Measurements from ENCODE around the gene OGDHL. TPM values are rescaled to one million over a fixed set of nuclear protein-coding genes. Genes with fewer than 3 reads are reported as not detected.
"Not testable (repeated sequence)": the region's sequence is repeated elsewhere in the genome, so short reads cannot be mapped to it uniquely, and the experiment has no call there.

The OGDHL gene
- not detected for total RNA-seq

DNA sequence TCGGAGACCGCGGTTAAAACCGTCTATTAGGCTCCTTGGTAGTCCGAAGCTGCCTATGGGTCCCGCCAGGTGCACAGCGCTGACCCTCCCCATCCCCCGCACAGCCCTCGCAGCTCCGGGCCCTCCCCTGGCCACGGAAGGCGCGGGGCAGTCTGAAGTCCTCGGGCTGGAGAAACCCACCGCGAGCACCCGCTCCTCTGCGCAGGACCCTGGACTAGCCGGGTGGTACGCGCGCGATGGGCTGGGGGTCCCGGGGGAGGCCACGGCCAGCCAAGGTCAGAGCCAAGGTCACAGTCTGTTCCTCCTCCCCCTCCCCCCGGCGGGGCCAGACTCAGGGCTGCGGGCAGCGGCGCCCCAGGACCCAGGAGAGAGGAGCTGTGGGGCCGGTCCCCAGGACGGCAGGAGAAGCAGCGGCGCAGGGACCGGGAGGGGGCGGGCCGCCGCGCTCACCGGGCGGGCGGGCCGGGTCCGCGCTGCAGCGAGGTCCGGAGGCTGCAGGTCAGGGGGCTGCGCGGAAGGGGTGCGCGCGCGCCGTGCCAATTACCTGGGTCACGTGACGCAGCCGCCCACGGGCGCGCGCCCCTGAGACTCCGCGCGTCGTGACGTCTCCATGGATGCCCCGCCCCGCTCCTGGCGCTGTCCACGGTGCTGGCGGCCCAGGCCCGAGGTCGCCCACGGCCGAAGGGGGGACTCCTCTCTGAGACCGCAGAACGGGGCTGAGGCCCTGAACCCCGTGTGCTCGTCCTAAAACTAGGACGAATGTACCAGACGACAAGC, at the start of gene OGDHL:
Gene OGDHL (minus strand): TSS at position 535 of the 777 bp plus-strand sequence. CDS start 3,731 bp downstream, outside the sequence.
- H3K27me3 Mint-ChIP-seq, result peaks cover 18% of the 10 kb centered on the region
- no peak within 1 kb of the TSS for H3K27ac Mint-ChIP-seq

DNA sequence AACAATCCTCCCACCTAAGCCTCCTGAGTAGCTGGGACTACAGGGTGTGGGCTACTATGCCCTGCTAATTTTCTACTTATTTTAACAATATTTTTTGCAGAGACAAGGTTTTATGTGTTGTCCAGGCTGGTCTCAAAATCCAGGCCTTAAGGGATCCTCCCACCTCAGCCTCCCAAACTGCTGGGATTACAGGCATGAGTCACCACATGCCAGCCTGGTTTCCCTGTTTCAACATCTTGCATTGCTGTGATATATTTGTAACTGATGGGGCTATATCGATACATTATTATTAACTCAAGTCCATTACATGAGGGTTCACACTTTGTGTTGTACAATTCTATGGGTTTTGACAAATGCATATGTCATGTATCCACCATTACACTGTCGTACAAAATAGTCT, 41.9 kb upstream of the OGDHL start:
- H3K27me3 Mint-ChIP-seq, result no peaks in the 10 kb centered on the region
- peaks cover 1% of the 10 kb centered on the region for H3K36me3 Mint-ChIP-seq
- H3K9me3 Mint-ChIP-seq, result peaks cover 4% of the 10 kb centered on the region
- H3K4me3 Mint-ChIP-seq, result no peak overlapping the region
- no peaks in the 10 kb centered on the region for H3K4me1 Mint-ChIP-seq
- no peak overlapping the region for H3K27ac Mint-ChIP-seq
- DNase-seq (no peak), ATAC-seq (ENCODE audit: low read depth) (no peak)
- POLR2A ChIA-PET, result no interaction called here

More for the DNA sequence above, at the start of gene OGDHL:
- H3K9me3 Mint-ChIP-seq, result no peaks in the 10 kb centered on the region
- ATAC-seq (ENCODE audit: low read depth), result peak; percentile 81
- peak within 1 kb of the TSS; percentile 51 for H3K4me3 Mint-ChIP-seq
- POLR2A ChIA-PET, result no interaction called here
- no peaks in the 10 kb centered on the region for H3K36me3 Mint-ChIP-seq
- peak; percentile 84 for DNase-seq
- H3K4me1 Mint-ChIP-seq, result peaks cover 1% of the 10 kb centered on the region

DNA sequence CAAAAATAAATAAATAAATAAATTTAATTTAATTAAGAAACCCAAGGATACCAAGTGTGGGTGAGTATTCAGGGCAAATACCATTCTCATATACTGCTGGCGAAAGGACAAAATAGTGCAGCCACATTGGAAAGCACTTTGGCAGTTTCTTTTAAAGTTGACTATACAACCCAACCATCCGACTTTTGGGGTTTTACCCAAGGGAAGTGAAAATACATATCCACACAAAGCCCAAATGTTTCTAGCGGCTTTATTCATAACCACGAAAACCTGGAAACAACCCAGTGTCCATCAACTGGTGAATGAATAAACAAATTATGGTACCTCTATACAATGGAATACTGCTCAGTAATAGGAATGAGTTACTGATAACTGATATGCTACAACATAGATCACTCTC, 36.2 kb upstream of the OGDHL start:
- DNase-seq, result no peak
- H3K36me3 Mint-ChIP-seq, result no peaks in the 10 kb centered on the region
- POLR2A ChIA-PET, result no interaction called here
- no peak overlapping the region for H3K4me3 Mint-ChIP-seq
- peaks cover 2% of the 10 kb centered on the region for H3K27me3 Mint-ChIP-seq
- ATAC-seq (ENCODE audit: low read depth), result no peak
- no peaks in the 10 kb centered on the region for H3K9me3 Mint-ChIP-seq
- H3K27ac Mint-ChIP-seq, result no peak overlapping the region
- H3K4me1 Mint-ChIP-seq, result no peaks in the 10 kb centered on the region

DNA sequence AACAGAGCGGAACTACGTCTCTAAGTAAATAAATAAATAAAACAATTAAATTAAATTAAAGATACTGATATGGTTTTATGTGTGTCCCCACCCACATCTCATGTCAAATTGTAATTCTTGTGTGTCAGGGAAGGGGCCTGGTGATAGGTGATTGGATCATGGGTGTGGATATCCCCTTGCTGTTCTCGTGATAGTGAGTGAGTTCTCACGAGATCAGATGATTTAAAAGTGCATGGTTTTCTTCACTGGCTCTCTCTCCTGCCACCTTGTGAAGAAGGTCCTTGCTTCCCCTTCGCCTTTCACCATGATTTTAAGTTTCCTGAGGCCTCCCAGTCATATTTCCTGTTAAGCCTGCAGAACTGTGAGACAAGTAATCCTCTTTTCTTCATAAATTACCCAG, 29.0 kb upstream of the OGDHL start:
- POLR2A ChIA-PET, result no interaction called here
- no peaks in the 10 kb centered on the region for H3K9me3 Mint-ChIP-seq
- ATAC-seq (ENCODE audit: low read depth) (no peak), DNase-seq (no peak)
- H3K4me1 Mint-ChIP-seq, result no peaks in the 10 kb centered on the region
- no peak overlapping the region for H3K27ac Mint-ChIP-seq
- peaks cover 2% of the 10 kb centered on the region for H3K27me3 Mint-ChIP-seq
- H3K36me3 Mint-ChIP-seq, result no peaks in the 10 kb centered on the region
- no peak overlapping the region for H3K4me3 Mint-ChIP-seq

DNA sequence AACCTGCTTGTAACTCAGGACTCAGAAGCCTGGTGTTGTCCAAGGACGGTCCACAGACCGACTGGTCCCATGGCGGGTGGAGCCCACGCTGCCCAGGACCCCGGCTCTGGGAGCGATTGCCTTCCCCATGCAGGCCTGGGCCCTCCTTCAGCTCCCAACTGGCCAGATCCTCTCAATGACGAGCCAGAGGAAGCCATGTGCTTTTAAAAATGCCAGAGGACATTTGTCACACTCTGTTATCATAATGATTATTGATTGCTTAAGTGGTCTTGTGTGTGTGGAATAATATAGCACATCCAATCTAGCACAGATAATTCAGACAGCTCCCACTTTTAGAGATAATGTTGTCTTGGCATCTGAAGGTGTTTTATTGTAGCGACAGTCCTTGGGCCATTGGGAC, 22.6 kb upstream of the OGDHL start:
- H3K27me3 Mint-ChIP-seq, result peaks cover 13% of the 10 kb centered on the region
- H3K9me3 Mint-ChIP-seq, result no peaks in the 10 kb centered on the region
- POLR2A ChIA-PET, result no interaction called here
- no peaks in the 10 kb centered on the region for H3K36me3 Mint-ChIP-seq
- ATAC-seq (ENCODE audit: low read depth) (no peak), DNase-seq (no peak)
- H3K27ac Mint-ChIP-seq, result no peak overlapping the region
- no peak overlapping the region for H3K4me3 Mint-ChIP-seq
- H3K4me1 Mint-ChIP-seq, result no peaks in the 10 kb centered on the region

DNA sequence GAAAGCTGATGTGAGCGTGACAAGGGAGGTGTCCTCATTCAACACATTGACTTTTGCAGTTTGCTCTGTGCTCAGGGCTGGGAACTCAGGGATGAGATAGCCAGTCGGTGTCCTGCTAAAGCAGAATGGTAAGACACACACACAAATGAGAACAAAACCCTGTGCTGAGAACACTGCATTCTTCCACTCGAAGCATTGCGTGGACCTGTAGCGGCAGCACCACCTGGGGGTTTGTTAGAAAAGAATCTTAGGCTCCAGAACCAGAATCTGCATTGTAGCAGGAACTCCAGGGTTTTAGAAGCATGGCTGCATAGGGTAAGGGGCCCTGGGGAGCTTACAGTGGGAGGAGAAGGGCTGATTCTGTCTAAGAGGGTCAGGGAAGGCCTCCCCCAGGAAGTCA, 21.5 kb upstream of the OGDHL start:
- no peaks in the 10 kb centered on the region for H3K9me3 Mint-ChIP-seq
- POLR2A ChIA-PET, result no interaction called here
- no peaks in the 10 kb centered on the region for H3K4me1 Mint-ChIP-seq
- ATAC-seq (ENCODE audit: low read depth) (no peak), DNase-seq (no peak)
- H3K4me3 Mint-ChIP-seq, result no peak overlapping the region
- no peak overlapping the region for H3K27ac Mint-ChIP-seq
- H3K27me3 Mint-ChIP-seq, result peaks cover 13% of the 10 kb centered on the region
- no peaks in the 10 kb centered on the region for H3K36me3 Mint-ChIP-seq

DNA sequence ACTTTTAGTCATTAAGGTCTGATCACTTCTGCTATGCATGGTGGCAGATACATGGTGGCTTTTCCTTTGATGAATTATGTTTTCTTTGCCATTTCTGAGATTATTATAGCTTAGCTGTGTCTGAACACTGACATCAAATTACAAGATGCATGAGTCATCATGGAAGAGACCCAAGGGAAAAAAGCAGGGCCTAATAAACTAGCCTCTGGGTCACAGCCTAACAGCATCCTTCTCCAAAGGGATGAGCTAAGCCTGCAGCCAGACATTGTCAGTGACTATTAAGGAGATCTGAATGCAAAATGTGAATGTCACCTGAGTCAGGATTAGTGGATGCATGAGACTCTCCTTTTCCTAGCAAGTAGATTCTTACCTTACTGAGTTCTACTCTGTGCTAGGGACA, 19.1 kb upstream of the OGDHL start:
- H3K4me1 Mint-ChIP-seq, result no peaks in the 10 kb centered on the region
- H3K36me3 Mint-ChIP-seq, result no peaks in the 10 kb centered on the region

DNA sequence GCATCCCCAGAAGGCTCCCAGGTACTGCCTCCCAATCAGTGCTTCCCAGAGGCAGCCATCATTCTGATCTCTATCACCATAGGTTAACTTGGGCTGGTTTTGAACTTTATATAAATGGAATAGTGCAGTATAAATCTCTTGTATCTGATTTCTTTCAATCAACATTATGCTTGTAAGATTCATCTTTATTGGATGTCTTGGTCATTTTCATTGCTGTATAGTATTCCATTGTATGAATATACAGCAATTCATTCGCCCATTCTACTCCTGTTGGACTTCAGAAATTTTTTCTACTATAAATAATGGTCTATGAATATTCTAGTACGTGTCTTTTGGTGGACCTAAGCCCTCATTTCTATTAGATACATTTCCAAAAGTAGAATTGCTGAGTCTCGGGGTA, 16.1 kb upstream of the OGDHL start:
- POLR2A ChIA-PET, result no interaction called here
- Mint-ChIP-seq H3K4me1 (no peaks in the 10 kb centered on the region), H3K27me3 (peaks cover 4% of the 10 kb centered on the region), H3K27ac (no peak overlapping the region), H3K36me3 (no peaks in the 10 kb centered on the region), H3K9me3 (no peaks in the 10 kb centered on the region), H3K4me3 (no peak overlapping the region)
- ATAC-seq (ENCODE audit: low read depth) (no peak), DNase-seq (no peak)

More for the DNA sequence above, 19.1 kb upstream of the OGDHL start:
- ATAC-seq (ENCODE audit: low read depth), result no peak
- no peak for DNase-seq
- no peaks in the 10 kb centered on the region for H3K9me3 Mint-ChIP-seq
- POLR2A ChIA-PET, result no interaction called here
- H3K4me3 Mint-ChIP-seq, result no peak overlapping the region
- H3K27me3 Mint-ChIP-seq, result peaks cover 13% of the 10 kb centered on the region
- no peak overlapping the region for H3K27ac Mint-ChIP-seq

DNA sequence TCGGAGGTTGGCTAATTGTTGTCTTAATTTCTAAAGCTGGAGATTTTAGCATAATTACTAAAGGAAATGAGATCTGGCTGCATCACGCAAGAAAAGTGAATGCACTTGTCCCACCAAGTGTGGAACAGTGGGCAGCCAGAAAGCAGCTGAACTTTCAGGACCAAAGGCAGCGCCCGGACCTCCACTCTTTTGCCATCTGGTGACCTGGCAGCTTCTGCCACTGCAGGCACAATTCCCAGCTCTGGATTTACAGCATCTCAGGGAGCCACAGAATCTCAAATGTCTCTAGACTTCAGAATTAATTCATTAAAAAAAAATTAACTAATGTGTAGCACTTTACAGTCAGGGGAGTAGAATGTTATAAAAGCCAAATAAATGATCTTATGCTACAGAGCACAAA, 14.7 kb upstream of the OGDHL start:
- no peak overlapping the region for H3K4me3 Mint-ChIP-seq
- POLR2A ChIA-PET, result no interaction called here
- H3K9me3 Mint-ChIP-seq, result no peaks in the 10 kb centered on the region
- ATAC-seq (ENCODE audit: low read depth), result no peak
- no peak overlapping the region for H3K27ac Mint-ChIP-seq
- H3K4me1 Mint-ChIP-seq, result peaks cover under 1% of the 10 kb centered on the region
- no peak for DNase-seq
- no peaks in the 10 kb centered on the region for H3K36me3 Mint-ChIP-seq
- H3K27me3 Mint-ChIP-seq, result peaks cover 11% of the 10 kb centered on the region

DNA sequence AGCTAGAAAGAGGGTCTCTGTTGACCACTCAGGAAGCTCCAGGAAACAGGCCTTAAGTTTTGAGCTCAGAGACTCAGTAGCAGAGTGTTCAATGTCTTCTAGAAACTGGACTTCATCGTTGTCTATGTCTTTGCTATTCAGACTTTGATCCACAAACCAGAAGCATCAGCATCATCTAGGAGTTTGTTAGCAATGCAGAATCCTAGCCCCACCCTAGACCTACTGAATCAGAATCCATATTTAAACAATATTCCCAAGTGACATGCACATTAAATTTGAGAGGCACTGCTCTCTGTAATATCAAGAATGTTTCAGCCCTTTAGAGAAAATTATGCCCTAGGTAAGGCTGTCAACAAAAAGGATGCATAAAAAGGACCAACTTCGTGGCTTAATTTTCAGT, 12.9 kb upstream of the OGDHL start:
- Mint-ChIP-seq H3K4me1 (peaks cover 7% of the 10 kb centered on the region), H3K36me3 (no peaks in the 10 kb centered on the region), H3K9me3 (no peaks in the 10 kb centered on the region), H3K4me3 (no peak overlapping the region), H3K27ac (no peak overlapping the region), H3K27me3 (peaks cover 22% of the 10 kb centered on the region)
- POLR2A ChIA-PET, result no interaction called here
- ATAC-seq (ENCODE audit: low read depth) (no peak), DNase-seq (no peak)

DNA sequence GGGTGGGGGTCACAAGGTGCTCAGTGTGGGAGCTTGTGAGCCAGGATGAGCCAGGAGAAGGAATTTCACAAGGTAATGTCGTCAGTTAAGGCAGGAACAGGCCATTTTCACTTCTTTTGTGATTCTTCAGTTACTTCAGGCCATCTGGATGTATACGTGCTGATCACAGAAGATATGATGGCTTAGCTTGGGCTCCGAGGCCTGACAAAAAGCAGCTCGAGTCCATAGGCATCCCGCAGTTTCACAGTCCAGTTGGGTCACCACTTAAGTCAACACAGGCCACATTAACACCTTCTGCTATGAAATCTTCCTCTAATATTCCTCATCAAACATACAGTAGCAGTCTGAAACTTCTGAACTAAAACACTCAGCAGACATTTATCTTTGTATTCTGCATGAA, 10.8 kb upstream of the OGDHL start:
- H3K9me3 Mint-ChIP-seq; H3K4me1 Mint-ChIP-seq; H3K27ac Mint-ChIP-seq; DNase-seq; H3K36me3 Mint-ChIP-seq; POLR2A ChIA-PET; H3K4me3 Mint-ChIP-seq; ATAC-seq (ENCODE audit: low read depth): not testable (repeated sequence)
- H3K27me3 Mint-ChIP-seq, result peaks cover 31% of the 10 kb centered on the region

DNA sequence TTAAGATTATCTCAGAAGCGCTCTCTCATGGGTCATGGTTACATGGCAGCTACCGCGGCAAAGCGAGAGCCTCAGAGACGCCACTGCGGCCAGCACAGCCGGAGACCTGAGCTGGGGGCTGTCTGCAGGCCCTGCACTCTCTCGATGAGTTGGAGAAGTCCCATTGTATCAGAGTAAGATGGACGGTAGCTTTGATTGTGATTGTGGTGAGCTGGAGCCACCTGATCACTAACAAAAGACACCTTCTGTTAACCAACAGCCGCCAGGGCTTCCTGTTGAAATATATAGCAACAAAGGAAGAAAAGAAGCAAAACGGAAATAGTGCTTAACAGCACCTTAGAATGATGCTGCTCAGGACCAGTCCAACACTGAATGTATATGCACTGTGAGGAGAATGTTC, 8.9 kb upstream of the OGDHL start:
- POLR2A ChIA-PET; H3K9me3 Mint-ChIP-seq; ATAC-seq (ENCODE audit: low read depth); H3K36me3 Mint-ChIP-seq; H3K4me1 Mint-ChIP-seq; DNase-seq; H3K27ac Mint-ChIP-seq: not testable (repeated sequence)
- peak overlapping the region; percentile 6 for H3K4me3 Mint-ChIP-seq
- peaks cover 43% of the 10 kb centered on the region for H3K27me3 Mint-ChIP-seq

DNA sequence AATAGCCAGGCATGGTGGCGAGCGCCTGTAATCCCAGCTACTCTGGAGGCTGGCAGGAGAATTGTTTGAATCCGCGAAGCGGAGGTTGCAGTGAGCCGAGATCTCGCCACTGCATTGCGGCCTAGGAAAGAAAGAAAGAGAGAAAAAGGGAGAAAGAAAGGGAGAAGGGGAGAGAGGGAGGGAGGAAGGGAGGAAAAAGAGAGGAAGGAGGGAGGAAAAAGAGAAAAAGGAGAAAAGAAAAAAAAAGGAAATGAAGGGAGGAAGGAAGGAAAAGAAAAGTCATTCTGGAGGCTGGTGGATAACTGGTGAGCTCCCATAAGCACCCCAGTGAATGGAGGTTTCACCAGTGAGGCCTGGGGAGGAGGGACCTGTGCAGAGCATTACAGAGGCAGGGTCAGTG, 7.6 kb upstream of the OGDHL start:
- Mint-ChIP-seq H3K4me1 (peaks cover 7% of the 10 kb centered on the region), H3K4me3 (no peak overlapping the region), H3K27me3 (peaks cover 43% of the 10 kb centered on the region), H3K36me3 (no peaks in the 10 kb centered on the region), H3K9me3 (no peaks in the 10 kb centered on the region), H3K27ac (no peak overlapping the region)
- ATAC-seq (ENCODE audit: low read depth) (no peak), DNase-seq (no peak)
- POLR2A ChIA-PET, result no interaction called here

DNA sequence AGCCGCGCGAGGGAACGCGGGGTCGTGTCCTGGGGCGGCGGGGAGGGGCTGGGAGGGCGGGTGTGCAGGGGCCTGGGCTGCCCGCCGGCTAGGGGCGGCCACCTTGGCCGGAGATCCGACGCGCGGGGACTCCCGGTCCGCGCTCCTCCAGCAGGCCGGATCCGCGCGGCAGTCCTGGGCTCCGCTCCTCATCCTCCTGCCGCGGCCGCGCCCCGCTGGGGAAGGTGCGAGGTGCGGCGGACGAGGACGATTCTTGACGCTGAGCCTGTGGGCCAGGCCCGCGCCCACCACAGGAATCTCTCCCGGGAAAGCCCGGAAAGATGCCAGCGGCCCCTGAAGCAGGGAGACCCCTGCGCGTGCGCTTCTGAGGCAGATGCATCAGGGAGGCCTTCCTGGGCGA, 6.6 kb upstream of the OGDHL start:
- H3K9me3 Mint-ChIP-seq, result no peaks in the 10 kb centered on the region
- ATAC-seq (ENCODE audit: low read depth) (no peak), DNase-seq (no peak)
- POLR2A ChIA-PET, result no interaction called here
- H3K4me3 Mint-ChIP-seq, result no peak overlapping the region
- H3K27ac Mint-ChIP-seq, result no peak overlapping the region
- H3K4me1 Mint-ChIP-seq, result peaks cover 7% of the 10 kb centered on the region
- H3K36me3 Mint-ChIP-seq, result no peaks in the 10 kb centered on the region
- H3K27me3 Mint-ChIP-seq, result peaks cover 41% of the 10 kb centered on the region

DNA sequence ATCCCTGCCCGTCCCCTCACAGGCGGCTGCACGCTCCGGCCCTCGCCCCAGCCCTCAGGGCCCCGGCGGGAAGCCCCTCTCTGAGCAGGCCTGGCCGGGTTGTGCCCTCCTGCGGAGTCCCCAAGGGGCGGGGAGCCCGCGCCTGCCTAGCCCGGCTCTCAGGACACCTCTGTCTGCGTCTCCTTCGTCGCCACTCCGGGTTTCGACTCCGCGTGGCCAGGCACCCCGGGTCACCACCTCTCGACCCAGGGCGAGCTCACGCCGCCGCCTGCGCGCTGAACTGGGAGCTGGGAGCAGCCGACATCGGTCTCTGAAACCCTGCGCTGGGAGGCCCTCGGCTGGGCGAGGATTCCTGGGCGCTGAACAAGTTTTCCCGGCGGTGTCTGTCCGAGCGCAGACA, 6.2 kb upstream of the OGDHL start:
- H3K27ac Mint-ChIP-seq, result no peak overlapping the region
- ATAC-seq (ENCODE audit: low read depth) (no peak), DNase-seq (no peak)
- POLR2A ChIA-PET, result no interaction called here
- peaks cover 45% of the 10 kb centered on the region for H3K27me3 Mint-ChIP-seq
- H3K36me3 Mint-ChIP-seq, result no peaks in the 10 kb centered on the region
- no peak overlapping the region for H3K4me3 Mint-ChIP-seq
- H3K9me3 Mint-ChIP-seq, result no peaks in the 10 kb centered on the region
- peaks cover 7% of the 10 kb centered on the region for H3K4me1 Mint-ChIP-seq
